ENCODE data around the gene ITPKB.

Gene ITPKB

GRCh38 chr1:226582966-226583365 is 156.1 kb downstream of the ITPKB start:
- DNase-seq (ENCODE audit: low read depth in 1 of 2, low spot score in 1 of 2), result no peak
- Histone ChIP-seq H3K27ac (replicated peaks) (no peak overlapping the region), H3K4me3 (replicated peaks; ENCODE audit: insufficient read depth, low read length) (no peak overlapping the region), H3K27me3 (ENCODE audit: insufficient read depth, poor library complexity, severe bottlenecking) (no peaks in the 10 kb centered on the region)
- TF ChIP-seq POLR2AphosphoS5 (IDR thresholded peaks at IDR 0.05; ENCODE audit: low read depth) (no peak), CTCF (IDR thresholded peaks at IDR 0.05; ENCODE audit: insufficient read depth, low read length) (no peak), REST (IDR thresholded peaks at IDR 0.05; ENCODE audit: insufficient replicate concordance, low read depth) (no peak), SPI1 (IDR thresholded peaks at IDR 0.05; ENCODE audit: borderline replicate concordance, low read depth) (no peak)
